ENCODE results near the gene C10orf67.

DNA sequence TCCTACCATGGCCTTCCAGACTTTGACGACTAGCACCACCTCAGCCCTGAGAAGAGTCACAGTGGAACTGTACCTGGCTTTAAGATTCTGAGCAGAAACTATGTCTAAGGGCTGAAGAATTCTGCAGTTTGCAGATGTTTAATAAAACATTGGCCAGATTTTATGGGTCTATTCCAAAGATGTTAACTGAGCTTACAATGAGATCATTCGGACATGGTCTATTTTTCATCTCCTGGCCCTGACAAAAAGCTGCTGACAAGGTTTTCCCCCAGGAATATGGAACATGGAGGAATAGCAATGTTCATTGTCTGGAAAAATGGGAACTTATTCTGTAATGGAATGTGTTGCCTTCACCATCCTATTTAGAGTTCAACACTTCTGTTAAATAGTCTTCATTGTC lies 86.1 kb downstream of the C10orf67 start:
- TF ChIP-seq, protein P1, sequence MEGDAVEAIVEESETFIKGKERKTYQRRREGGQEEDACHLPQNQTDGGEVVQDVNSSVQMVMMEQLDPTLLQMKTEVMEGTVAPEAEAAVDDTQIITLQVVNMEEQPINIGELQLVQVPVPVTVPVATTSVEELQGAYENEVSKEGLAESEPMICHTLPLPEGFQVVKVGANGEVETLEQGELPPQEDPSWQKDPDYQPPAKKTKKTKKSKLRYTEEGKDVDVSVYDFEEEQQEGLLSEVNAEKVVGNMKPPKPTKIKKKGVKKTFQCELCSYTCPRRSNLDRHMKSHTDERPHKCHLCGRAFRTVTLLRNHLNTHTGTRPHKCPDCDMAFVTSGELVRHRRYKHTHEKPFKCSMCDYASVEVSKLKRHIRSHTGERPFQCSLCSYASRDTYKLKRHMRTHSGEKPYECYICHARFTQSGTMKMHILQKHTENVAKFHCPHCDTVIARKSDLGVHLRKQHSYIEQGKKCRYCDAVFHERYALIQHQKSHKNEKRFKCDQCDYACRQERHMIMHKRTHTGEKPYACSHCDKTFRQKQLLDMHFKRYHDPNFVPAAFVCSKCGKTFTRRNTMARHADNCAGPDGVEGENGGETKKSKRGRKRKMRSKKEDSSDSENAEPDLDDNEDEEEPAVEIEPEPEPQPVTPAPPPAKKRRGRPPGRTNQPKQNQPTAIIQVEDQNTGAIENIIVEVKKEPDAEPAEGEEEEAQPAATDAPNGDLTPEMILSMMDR (IDR thresholded peaks at IDR 0.05; ENCODE audit: insufficient read depth, low read length, poor library complexity, severe bottlenecking): no peak
- TF ChIP-seq EZH2phosphoT487 (conservative IDR thresholded peaks at IDR 0.05; ENCODE audit: low read length): no peak
